Measurements from ENCODE around the gene UBTF.

UBTF gene

GRCh38 chr17:44197980-44198720 is 21.3 kb downstream of the UBTF start:
- peak overlapping the region; percentile 63 for H3K4me3 ChIP-seq (ENCODE audit: low read depth, low read length)
- TF ChIP-seq, protein P1, sequence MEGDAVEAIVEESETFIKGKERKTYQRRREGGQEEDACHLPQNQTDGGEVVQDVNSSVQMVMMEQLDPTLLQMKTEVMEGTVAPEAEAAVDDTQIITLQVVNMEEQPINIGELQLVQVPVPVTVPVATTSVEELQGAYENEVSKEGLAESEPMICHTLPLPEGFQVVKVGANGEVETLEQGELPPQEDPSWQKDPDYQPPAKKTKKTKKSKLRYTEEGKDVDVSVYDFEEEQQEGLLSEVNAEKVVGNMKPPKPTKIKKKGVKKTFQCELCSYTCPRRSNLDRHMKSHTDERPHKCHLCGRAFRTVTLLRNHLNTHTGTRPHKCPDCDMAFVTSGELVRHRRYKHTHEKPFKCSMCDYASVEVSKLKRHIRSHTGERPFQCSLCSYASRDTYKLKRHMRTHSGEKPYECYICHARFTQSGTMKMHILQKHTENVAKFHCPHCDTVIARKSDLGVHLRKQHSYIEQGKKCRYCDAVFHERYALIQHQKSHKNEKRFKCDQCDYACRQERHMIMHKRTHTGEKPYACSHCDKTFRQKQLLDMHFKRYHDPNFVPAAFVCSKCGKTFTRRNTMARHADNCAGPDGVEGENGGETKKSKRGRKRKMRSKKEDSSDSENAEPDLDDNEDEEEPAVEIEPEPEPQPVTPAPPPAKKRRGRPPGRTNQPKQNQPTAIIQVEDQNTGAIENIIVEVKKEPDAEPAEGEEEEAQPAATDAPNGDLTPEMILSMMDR (IDR thresholded peaks at IDR 0.05; ENCODE audit: control insufficient read depth, extremely low read depth, insufficient read depth) = no peak
- no peak for DNase-seq (ENCODE audit: low read depth)

GRCh38 chr17:44197107-44197506 is 22.4 kb downstream of the UBTF start:
- H3K4me3 ChIP-seq (ENCODE audit: low read depth, low read length) = no peak overlapping the region
- DNase-seq (ENCODE audit: low read depth) = no peak
- TF ChIP-seq, protein P1 (IDR thresholded peaks at IDR 0.05; ENCODE audit: control insufficient read depth, extremely low read depth, insufficient read depth) = no peak

GRCh38 chr17:44193326-44194084 is 26.0 kb downstream of the UBTF start:
- no peak for DNase-seq (ENCODE audit: low read depth)
- H3K4me3 ChIP-seq (ENCODE audit: low read depth, low read length) = no peak overlapping the region
- TF ChIP-seq, protein P1 (IDR thresholded peaks at IDR 0.05; ENCODE audit: control insufficient read depth, extremely low read depth, insufficient read depth) = no peak

DNA sequence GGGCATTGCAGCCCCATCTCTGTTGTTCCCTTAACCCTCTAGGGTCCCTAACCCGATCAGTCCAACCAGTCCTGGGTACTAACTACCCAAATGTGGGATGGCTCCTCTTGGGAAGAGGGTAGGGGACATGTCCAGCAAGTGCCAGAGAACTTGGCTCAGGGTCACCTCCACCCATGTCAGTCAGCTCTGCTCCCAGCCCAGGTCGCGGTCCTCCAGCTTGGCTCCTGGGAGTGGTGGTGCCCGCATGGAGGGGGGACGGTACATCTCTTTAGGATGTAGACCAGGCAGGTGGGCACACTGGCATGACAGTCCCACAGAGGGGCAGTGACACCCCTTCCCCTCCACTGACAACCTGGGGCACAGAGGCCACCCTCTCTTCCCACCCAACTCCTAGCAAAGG is 26.7 kb downstream of the UBTF start:
- TF ChIP-seq, protein P1 (IDR thresholded peaks at IDR 0.05; ENCODE audit: control insufficient read depth, extremely low read depth, insufficient read depth) = no peak
- no peak for DNase-seq (ENCODE audit: low read depth)
- no peak overlapping the region for H3K4me3 ChIP-seq (ENCODE audit: low read depth, low read length)

DNA sequence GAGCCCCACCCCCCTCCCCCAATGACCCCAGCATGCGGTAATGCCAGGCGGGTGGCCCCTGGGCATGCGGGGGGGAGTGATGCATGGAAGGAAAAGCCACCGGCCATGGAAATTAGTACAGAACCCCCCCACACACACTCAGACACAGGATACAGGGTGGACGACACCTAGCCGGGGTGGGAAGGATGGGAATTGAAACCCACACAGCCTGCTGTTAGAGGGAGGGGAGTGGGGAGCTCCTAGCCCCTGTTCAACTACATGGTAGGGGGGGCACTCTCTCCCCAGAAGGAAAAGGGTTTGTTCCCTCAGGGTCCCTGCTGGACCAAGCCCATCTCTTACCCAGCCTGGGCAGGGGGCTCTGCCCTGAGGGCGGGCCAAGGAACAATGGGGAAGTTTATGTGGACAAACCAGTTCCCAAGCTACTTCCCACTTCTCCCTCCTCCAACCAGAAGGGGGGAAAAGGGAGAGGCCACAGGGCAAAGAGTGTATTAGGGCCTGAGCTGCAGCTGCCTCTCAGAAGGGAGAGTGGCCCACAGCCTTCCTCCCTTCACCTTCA is 27.5 kb downstream of the UBTF start:
- DNase-seq (ENCODE audit: low read depth) = no peak
- TF ChIP-seq, protein P1 (IDR thresholded peaks at IDR 0.05; ENCODE audit: control insufficient read depth, extremely low read depth, insufficient read depth) = no peak
- no peak overlapping the region for H3K4me3 ChIP-seq (ENCODE audit: low read depth, low read length)

- no peak for DNase-seq (ENCODE audit: low read depth)
- H3K4me3 ChIP-seq (ENCODE audit: low read depth, low read length) = no peak overlapping the region
- TF ChIP-seq, protein P1 (IDR thresholded peaks at IDR 0.05; ENCODE audit: control insufficient read depth, extremely low read depth, insufficient read depth) = no peak
These were observed 28.1 kb downstream of the UBTF start for GRCh38 chr17:44191369-44191768.

Measured in LNCaP clone FGC (cell line).